H1 (cell line): Measurements from ENCODE around the gene NOC2L. TPM values are rescaled to one million over a fixed set of nuclear protein-coding genes. Genes with fewer than 3 reads are reported as not detected.

Experiments used
- CTCF ChIA-PET: fragments of 300-600 bp; sonication (Branson Sonifier 250); formaldehyde crosslinking; loops from one replicate; lab custom pipeline; 2021; ENCODE audit not compliant: partially characterized antibody; lab: Charles Lee
- POLR2A ChIA-PET: fragments of 300-600 bp; sonication (Branson Sonifier 250); formaldehyde crosslinking; loops from one replicate; lab custom pipeline; 2021; ENCODE audit warnings: inconsistent platforms; ENCODE audit not compliant: partially characterized antibody; lab: Charles Lee
- DNase-seq, 2 experiments: peaks; one replicate each; pipeline versions ENCODE4 v3.0.0 to v3.0.0-alpha.2; 2010 to 2022; ENCODE audit warnings: low spot score in 2 of 2, low read depth in 1 of 2, mixed read lengths in 1 of 2
- FAIRE-seq: peaks from 2 replicates; lab custom pipeline; 2011; peaks lifted over from hg19 to GRCh38; lab: Jason Lieb, UNC
- H2AFZ ChIP-seq: 2 replicates; pipeline ENCODE4 v1.8.1; 2012; ENCODE audit warnings: low read length, inconsistent platforms
- H2AK5ac ChIP-seq: 2 replicates; pipeline ENCODE4 v1.6.1; 2013; ENCODE audit warnings: low read depth, low read length
- H2BK120ac ChIP-seq: replicated peaks from 2 replicates; pipeline ENCODE3; 2013; ENCODE audit warnings: low read depth, low read length, inconsistent platforms
- H2BK12ac ChIP-seq: 2 replicates; pipeline ENCODE4 v1.6.1; 2013; ENCODE audit warnings: low read depth, low read length
- H2BK15ac ChIP-seq: 2 replicates; pipeline ENCODE4 v1.6.1; 2013; ENCODE audit warnings: low read length
- H2BK20ac ChIP-seq: 2 replicates; pipeline ENCODE4 v1.6.1; 2013; ENCODE audit warnings: low read length
- H2BK5ac ChIP-seq: 2 replicates; pipeline ENCODE4 v1.6.1; 2013; ENCODE audit warnings: low read depth, low read length
- H3K14ac ChIP-seq: 2 replicates; pipeline ENCODE4 v1.6.1; 2013; ENCODE audit warnings: inconsistent platforms; ENCODE audit not compliant: insufficient read length
- H3K18ac ChIP-seq: 2 replicates; pipeline ENCODE4 v1.6.1; 2013; ENCODE audit warnings: low read length; ENCODE audit errors: extremely low read depth
- H3K23ac ChIP-seq: 2 replicates; pipeline ENCODE4 v1.6.1; 2013; ENCODE audit warnings: inconsistent platforms; ENCODE audit not compliant: insufficient read length
- H3K23me2 ChIP-seq: 2 replicates; pipeline ENCODE4 v1.6.1; 2013; ENCODE audit warnings: low read depth, low read length
- H3K27ac ChIP-seq: 2 replicates; pipeline ENCODE4 v1.6.1; 2011; ENCODE audit warnings: low read depth, low read length, inconsistent platforms
- H3K27me3 ChIP-seq, 4 experiments: replicated peaks in 1 of 4; 1 replicate in 1 of 4; 2 replicates in 3 of 4; pipeline versions ENCODE4 v1.6.1 to v1.8.1; 2011 to 2013; ENCODE audit warnings: low read length in 3 of 4, mild to moderate bottlenecking in 3 of 4, inconsistent platforms in 2 of 4, mixed read lengths in 2 of 4, moderate library complexity in 1 of 4; ENCODE audit not compliant: control insufficient read depth in 3 of 4, insufficient read depth in 3 of 4; ENCODE audit errors: extremely low read depth in 1 of 4
- H3K36me3 ChIP-seq, 4 experiments: 2 replicates each; pipeline versions ENCODE4 v1.6.1 to v1.8.1; 2011 to 2013; ENCODE audit warnings: mild to moderate bottlenecking in 4 of 4, low read length in 3 of 4, moderate library complexity in 2 of 4, control low read depth in 1 of 4, inconsistent platforms in 1 of 4; ENCODE audit not compliant: insufficient read depth in 4 of 4, control insufficient read depth in 2 of 4
- H3K4ac ChIP-seq: replicated peaks from 2 replicates; pipeline ENCODE3; 2013; ENCODE audit warnings: low read length, low read depth, mixed read lengths, inconsistent platforms; ENCODE audit not compliant: insufficient read length
- H3K4me1 ChIP-seq, 4 experiments: replicated peaks in 1 of 4; 1 replicate in 1 of 4; 2 replicates in 3 of 4; pipeline versions ENCODE4 v1.6.1 to v1.8.1; 2011 to 2013; ENCODE audit warnings: low read length in 3 of 4, inconsistent platforms in 2 of 4, mixed read lengths in 1 of 4; ENCODE audit not compliant: insufficient read depth in 4 of 4, control insufficient read depth in 3 of 4
- H3K4me2 ChIP-seq, 2 experiments: 2 replicates each; pipeline versions ENCODE4 v1.6.1 to v1.8.1; 2011 to 2013; ENCODE audit warnings: low read depth in 2 of 2, low read length in 2 of 2, control low read depth in 1 of 2, inconsistent platforms in 1 of 2, mild to moderate bottlenecking in 1 of 2; ENCODE audit not compliant: insufficient read depth in 1 of 2
- H3K4me3 ChIP-seq, 4 experiments: fragments of 200-600, 300-600 bp in 1 of 4; sonication (generic), shearing (Covaris generic), sonication (Bioruptor Twin) in 1 of 4; 2 replicates each; pipeline versions ENCODE4 v1.5.1 to v1.8.1; 2011 to 2016; ENCODE audit warnings: low read length in 4 of 4, low read depth in 3 of 4, control low read depth in 2 of 4, inconsistent platforms in 2 of 4, mild to moderate bottlenecking in 2 of 4, mixed read lengths in 1 of 4, moderate library complexity in 1 of 4; ENCODE audit not compliant: insufficient read depth in 2 of 4; ENCODE audit errors: extremely low read depth in 1 of 4
- H3K56ac ChIP-seq: replicated peaks from 2 replicates; pipeline ENCODE3; 2013; ENCODE audit warnings: low read depth, mild to moderate bottlenecking, mixed read lengths, low read length, inconsistent platforms; ENCODE audit not compliant: insufficient read length
- H3K79me1 ChIP-seq: 2 replicates; pipeline ENCODE4 v1.6.1; 2013; ENCODE audit warnings: low read depth, low read length, control low read depth
- H3K79me2 ChIP-seq, 2 experiments: 2 replicates each; pipeline versions ENCODE4 v1.6.1 to v1.8.1; 2012 to 2013; ENCODE audit warnings: low read length in 2 of 2, mild to moderate bottlenecking in 2 of 2, inconsistent platforms in 1 of 2; ENCODE audit not compliant: insufficient read depth in 2 of 2, control insufficient read depth in 1 of 2
- H3K9ac ChIP-seq, 4 experiments: replicated peaks in 1 of 4; 1 replicate in 1 of 4; 2 replicates in 3 of 4; pipeline versions ENCODE4 v1.6.1 to v1.8.1; 2011 to 2013; ENCODE audit warnings: low read depth in 3 of 4, low read length in 3 of 4, control low read depth in 2 of 4, mild to moderate bottlenecking in 2 of 4, moderate library complexity in 2 of 4, inconsistent platforms in 1 of 4; ENCODE audit errors: extremely low read depth in 1 of 4
- H3K9me3 ChIP-seq, 2 experiments: 2 replicates each; pipeline versions ENCODE4 v1.6.1 to v1.8.1; 2012 to 2013; ENCODE audit warnings: mild to moderate bottlenecking in 2 of 2, moderate library complexity in 2 of 2, control low read depth in 1 of 2, inconsistent platforms in 1 of 2, low read depth in 1 of 2, low read length in 1 of 2, mixed read lengths in 1 of 2; ENCODE audit not compliant: insufficient read depth in 2 of 2
- H4K20me1 ChIP-seq, 2 experiments: replicated peaks in 1 of 2; 2 replicates each; pipeline versions ENCODE3 to v1.8.1; 2011 to 2013; ENCODE audit warnings: inconsistent platforms in 2 of 2, low read length in 2 of 2, mild to moderate bottlenecking in 1 of 2; ENCODE audit not compliant: insufficient read depth in 2 of 2, control insufficient read depth in 1 of 2
- H4K5ac ChIP-seq: 2 replicates; pipeline ENCODE4 v1.6.1; 2013; ENCODE audit warnings: low read length, low read depth, mixed read lengths, inconsistent platforms; ENCODE audit not compliant: insufficient read length
- H4K8ac ChIP-seq: 2 replicates; pipeline ENCODE4 v1.8.0; 2013; ENCODE audit warnings: mild to moderate bottlenecking, moderate library complexity, low read length, inconsistent platforms; ENCODE audit not compliant: insufficient read depth; ENCODE audit errors: extremely low read depth
- H4K91ac ChIP-seq: replicated peaks from 2 replicates; pipeline ENCODE3; 2013; ENCODE audit warnings: low read length, mixed read lengths, inconsistent platforms; ENCODE audit not compliant: insufficient read length
- CBX8 ChIP-seq: fragments of 300-800, 300-1000 bp; sonication (generic); IDR thresholded peaks from 2 replicates; pipeline ENCODE4 v1.7.1; 2016; ENCODE audit warnings: low read depth, low read length, borderline replicate concordance
- CHD2 ChIP-seq: IDR thresholded peaks from 2 replicates; pipeline ENCODE4 v1.6.1; 2012; ENCODE audit warnings: low read length, improper control_type of control experiment
- CREB1 ChIP-seq: IDR thresholded peaks from 2 replicates; pipeline ENCODE4 v1.6.1; 2012; ENCODE audit warnings: inconsistent platforms
- GABPA ChIP-seq: IDR thresholded peaks from 2 replicates; pipeline ENCODE4 v1.6.1; 2011; ENCODE audit warnings: mild to moderate bottlenecking, low read length, moderate library complexity, borderline replicate concordance; ENCODE audit not compliant: insufficient read depth
- HDAC2 ChIP-seq, 2 experiments: fragments of 300-600 bp in 1 of 2; sonication (generic) in 1 of 2; IDR thresholded peaks; 2 replicates each; pipeline ENCODE4 v1.6.1; 2011 to 2012; ENCODE audit warnings: low read depth in 2 of 2, low read length in 2 of 2, mild to moderate bottlenecking in 2 of 2, moderate library complexity in 2 of 2, borderline replicate concordance in 1 of 2, inconsistent platforms in 1 of 2
- NRF1 ChIP-seq: IDR thresholded peaks from 2 replicates; pipeline ENCODE4 v1.6.1; 2011; ENCODE audit warnings: mild to moderate bottlenecking, low read depth, low read length, improper control_type of control experiment
- PHF8 ChIP-seq: fragments of 200-600 bp; sonication (generic); conservative IDR thresholded peaks from 2 replicates; pipeline ENCODE4 v1.7.1; 2012; ENCODE audit warnings: low read depth, mild to moderate bottlenecking, inconsistent platforms, low read length, moderate library complexity
- POLR2AphosphoS5 ChIP-seq: IDR thresholded peaks from 2 replicates; pipeline ENCODE4 v1.6.1; 2011; ENCODE audit warnings: low read depth, low read length
- RNF2 ChIP-seq: fragments of 200-900, 300-1000 bp; sonication (generic); IDR thresholded peaks from 2 replicates; pipeline ENCODE4 v1.7.1; 2016; ENCODE audit warnings: borderline replicate concordance, low read depth, mild to moderate bottlenecking, antibody characterized with exemption, low read length; ENCODE audit not compliant: poor library complexity, severe bottlenecking; ENCODE audit errors: missing control alignments
- TBP ChIP-seq: IDR thresholded peaks from 2 replicates; pipeline ENCODE4 v1.6.1; 2011; ENCODE audit warnings: low read depth, low read length, improper control_type of control experiment
- TEAD4 ChIP-seq: IDR thresholded peaks from 2 replicates; pipeline ENCODE4 v1.6.1; 2012; ENCODE audit warnings: low read depth, low read length, inconsistent platforms, mixed read lengths
- YY1 ChIP-seq: IDR thresholded peaks from 2 replicates; pipeline ENCODE4 v1.6.1; 2011; ENCODE audit warnings: low read depth, mild to moderate bottlenecking, low read length
- WGBS, 2 experiments: shearing (Covaris generic) in 1 of 2; methylation state at CpG; one replicate each; pipeline versions ENCODE4 v1.1.6 to v1.1.7; 2013 to 2015; ENCODE audit warnings: low lambda C conversion rate in 2 of 2, mixed read lengths in 2 of 2, inconsistent platforms in 1 of 2, low coverage in 1 of 2, missing lambda C conversion rate in 1 of 2; ENCODE audit not compliant: insufficient replicate concordance in 2 of 2, insufficient coverage in 1 of 2, insufficient read length in 1 of 2; ENCODE audit errors: extremely low coverage in 1 of 2, missing lambda C conversion rate in 1 of 2; 5-methylcytosine and 5-hydroxymethylcytosine counted together
- polyA plus RNA-seq, 7 experiments: library from polyadenylated mRNA; depleted of rRNA in 3 of 7; stranded (reverse) in 5 of 7; unstranded in 2 of 7; fragments of >200 nt in 5 of 7; fragments of 200-250 nt in 2 of 7; gene quantifications; 1 replicate in 5 of 7; 2 replicates in 1 of 7; 4 replicates in 1 of 7; pipeline versions ENCODE4 v1.2.1 to v1.2.3, GENCODE V29; 2011 to 2013; ENCODE audit warnings: missing spikeins in 2 of 7, mixed read lengths in 2 of 7
- total RNA-seq: library from RNA; stranded (reverse); fragmentation: NEBNext Ultra II Directional; extraction: Animal tissue kit (Norgen Biotek cat#: 25700); gene quantifications from 2 replicates; pipeline ENCODE4 v1.2.1, GENCODE V29; 2021
- TF ChIP-seq, protein P1 (sequence below): IDR thresholded peaks from 2 replicates; pipeline ENCODE4 v1.6.1; 2011; ENCODE audit warnings: low read length, improper control_type of control experiment

The NOC2L gene
- total and polyA plus RNA-seq, 2 of the 8 experiments (the other 6 are each of a cell fraction or from before 2014, with no cell fraction given) = 74.7 to 130 TPM

DNA sequence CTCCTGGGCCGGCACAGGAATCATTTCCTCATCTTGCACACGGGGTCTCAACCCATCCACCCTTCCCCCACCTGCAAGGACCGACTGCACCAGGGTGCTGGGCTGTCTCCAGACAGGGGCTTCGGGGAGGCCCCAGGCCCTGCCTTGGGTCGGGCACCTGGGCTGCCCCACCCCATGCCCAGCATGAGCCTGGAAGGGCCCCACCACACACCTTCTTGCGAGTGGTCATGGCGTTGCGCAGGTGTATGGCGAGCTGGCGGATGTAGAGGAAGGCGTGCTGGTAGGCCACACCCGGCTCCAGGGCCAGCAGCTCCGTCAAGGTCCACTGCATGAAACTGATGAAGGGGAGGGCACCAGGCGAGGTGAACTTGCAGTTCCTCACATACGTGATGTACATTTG is 6.9 kb downstream of the NOC2L start:
- Histone ChIP-seq H3K14ac (no peak overlapping the region), H3K23me2 (no peaks in the 10 kb centered on the region), H3K27me3 (no peaks in the 10 kb centered on the region), H3K9ac (no peak overlapping the region), H3K79me2 (no peaks in the 10 kb centered on the region; a peak in 1 of 4 replicates), H2AFZ (no peak overlapping the region), H3K4me2 (no peak overlapping the region), H3K9me3 (no peaks in the 10 kb centered on the region), H4K8ac (no peak overlapping the region), H3K4ac (no peak overlapping the region), H2BK15ac (no peak overlapping the region), H2BK20ac (no peak overlapping the region), H3K4me1 (no peaks in the 10 kb centered on the region; a peak in 1 of 7 replicates), H2BK120ac (no peak overlapping the region), H3K23ac (no peak overlapping the region), H3K18ac (no peak overlapping the region), H4K5ac (no peak overlapping the region), H4K91ac (no peak overlapping the region), H2BK12ac (no peak overlapping the region), H3K27ac (no peak overlapping the region), H4K20me1 (peaks cover 22 to 31% of the 10 kb centered on the region in 2 experiments), H2BK5ac (no peak overlapping the region), H2AK5ac (no peak overlapping the region), H3K56ac (no peak overlapping the region), H3K4me3 (no peak overlapping the region), H3K36me3 (peaks cover 9 to 70% (median 52%) of the 10 kb centered on the region in 4 experiments), H3K79me1 (peaks cover 11% of the 10 kb centered on the region)
- ChIA-PET CTCF (interaction anchor here (0.5 to 1.9 kb wide), 14 partner anchors 10 to 172 kb away, joined by 3 to 9 read pairs (median 4); partner anchors contain the start of gene PLEKHN1), POLR2A (interaction anchor here (1.0 to 8.8 kb wide), 4 partner anchors 10 to 98 kb away, joined by 3 to 65 read pairs (median 3); partner anchors contain the start of gene PLEKHN1)
- FAIRE-seq = no peak
- DNase-seq = no peak
- WGBS, 2 experiments = 99% methylated on average over 12 of the region's 15 CpGs; no CpG with 5 or more reads in 1 of the 2 experiments
- TF ChIP-seq NRF1 (no peak), TEAD4 (no peak), CHD2 (no peak), CREB1 (no peak), HDAC2 (IDR thresholded peaks at IDR 0.05; ENCODE audit: borderline replicate concordance in 1 of 2, low read depth in 2 of 2, low read length in 2 of 2) (no peak), POLR2AphosphoS5 (no peak), PHF8 (no peak), YY1 (no peak), TBP (no peak), GABPA (no peak), RNF2 (no peak), CBX8 (no peak)
- TF ChIP-seq, protein P1, sequence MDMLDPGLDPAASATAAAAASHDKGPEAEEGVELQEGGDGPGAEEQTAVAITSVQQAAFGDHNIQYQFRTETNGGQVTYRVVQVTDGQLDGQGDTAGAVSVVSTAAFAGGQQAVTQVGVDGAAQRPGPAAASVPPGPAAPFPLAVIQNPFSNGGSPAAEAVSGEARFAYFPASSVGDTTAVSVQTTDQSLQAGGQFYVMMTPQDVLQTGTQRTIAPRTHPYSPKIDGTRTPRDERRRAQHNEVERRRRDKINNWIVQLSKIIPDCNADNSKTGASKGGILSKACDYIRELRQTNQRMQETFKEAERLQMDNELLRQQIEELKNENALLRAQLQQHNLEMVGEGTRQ = no peak
